ENCODE data around the gene NLGN3. TPM values are rescaled to one million over a fixed set of nuclear protein-coding genes. Genes with fewer than 3 reads are reported as not detected.

Gene NLGN3
- polyA plus RNA-seq, 1 donor from 2014 or later, result 11.7 TPM

DNA sequence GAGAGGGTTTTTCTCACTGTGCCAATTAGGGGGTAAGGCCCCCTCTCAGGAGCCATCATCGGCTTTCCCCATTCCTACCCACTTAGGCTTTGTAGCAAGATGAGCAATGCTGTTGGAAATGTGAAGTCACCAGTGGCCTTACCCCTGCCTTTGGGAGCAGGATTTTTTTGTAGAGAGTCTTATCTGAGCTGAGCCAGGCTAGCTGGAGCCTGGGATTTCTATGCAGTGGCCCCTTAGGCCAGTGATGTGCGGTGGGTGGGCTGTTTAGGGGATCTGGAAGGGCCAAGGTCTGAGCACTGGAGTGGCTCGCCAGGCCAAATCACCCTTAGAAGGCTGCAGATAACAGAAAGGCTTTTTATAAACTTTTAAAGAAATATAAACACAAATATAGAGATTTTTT is 42.3 kb upstream of the NLGN3 start:
- Histone ChIP-seq H3K4me2 (ENCODE audit: low read length) (no peak overlapping the region), H3K9me3 (ENCODE audit: low read length) (no peaks in the 10 kb centered on the region), H3K36me3 (ENCODE audit: insufficient read depth, low read length) (no peaks in the 10 kb centered on the region), H3K4me3 (ENCODE audit: low read length) (no peak overlapping the region), H3K9ac (ENCODE audit: low read length) (no peak overlapping the region), H4K20me1 (ENCODE audit: insufficient read depth) (no peaks in the 10 kb centered on the region), H2AFZ (ENCODE audit: low read depth, low read length) (no peak overlapping the region), H3K9me2 (ENCODE audit: insufficient read depth, low read length) (no peaks in the 10 kb centered on the region), H3K79me2 (replicated peaks; ENCODE audit: insufficient read depth, low read length) (no peaks in the 10 kb centered on the region), H3K27me3 (ENCODE audit: insufficient read depth, low read depth, low read length) (no peaks in the 10 kb centered on the region), H3F3A (ENCODE audit: insufficient read depth, low read length, poor library complexity, severe bottlenecking) (no peaks in the 10 kb centered on the region), H3K27ac (ENCODE audit: low read length) (no peak overlapping the region)
- TF ChIP-seq EZH2 (IDR thresholded peaks at IDR 0.05; ENCODE audit: borderline replicate concordance, insufficient read depth, low read length, poor library complexity, severe bottlenecking), result no peak
- no peak for TF ChIP-seq POLR2AphosphoS5 (IDR thresholded peaks at IDR 0.05)
- no peak for TF ChIP-seq TAF1 (IDR thresholded peaks at IDR 0.05; ENCODE audit: low read depth)

DNA sequence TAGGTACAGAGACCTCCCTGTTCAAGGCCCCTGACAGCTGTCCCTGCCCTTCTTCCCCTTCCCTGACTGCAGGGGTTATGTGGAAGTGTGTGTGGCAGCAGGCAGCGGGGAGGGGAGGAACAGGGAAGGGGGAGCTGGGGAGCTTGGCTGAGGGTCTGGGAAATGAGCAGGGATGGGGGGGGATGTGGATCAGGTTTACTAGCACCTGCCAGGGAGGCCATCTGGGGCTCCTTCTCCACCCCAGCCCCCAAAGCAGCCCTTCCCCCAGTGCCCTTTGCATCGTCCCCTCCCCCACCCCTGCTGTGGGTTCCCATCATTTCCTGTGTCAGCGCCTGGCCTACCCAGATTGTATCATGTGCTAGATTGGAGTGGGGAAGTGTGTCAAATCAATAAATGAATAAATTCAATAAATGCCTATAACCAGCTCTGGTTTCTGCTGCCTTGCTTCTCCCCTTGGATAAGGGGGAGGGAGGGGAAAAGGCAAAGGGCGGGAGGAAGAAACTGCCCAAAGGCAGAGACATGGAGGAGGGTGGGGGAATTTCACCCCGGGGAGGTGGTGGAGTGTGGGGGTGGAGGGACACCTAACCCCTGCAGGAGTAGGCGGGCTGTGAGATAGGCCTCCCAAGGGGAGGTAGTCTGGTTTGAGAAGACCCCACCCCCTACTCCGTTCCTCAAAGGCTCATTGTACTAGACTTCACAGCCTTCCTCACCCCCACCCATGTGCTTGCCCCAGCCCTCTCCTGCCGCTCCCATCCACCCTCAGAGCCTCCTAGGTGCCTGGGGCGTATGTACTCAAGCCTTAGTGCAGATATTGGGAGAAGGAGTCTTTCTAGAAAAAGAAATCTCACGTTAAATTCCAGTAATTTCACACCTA is 41.3 kb upstream of the NLGN3 start:
- Histone ChIP-seq H3F3A (ENCODE audit: insufficient read depth, low read length, poor library complexity, severe bottlenecking) (no peaks in the 10 kb centered on the region), H3K9me3 (ENCODE audit: low read length) (no peaks in the 10 kb centered on the region), H3K79me2 (replicated peaks; ENCODE audit: insufficient read depth, low read length) (no peaks in the 10 kb centered on the region), H3K36me3 (ENCODE audit: insufficient read depth, low read length) (no peaks in the 10 kb centered on the region), H3K9me2 (ENCODE audit: insufficient read depth, low read length) (no peaks in the 10 kb centered on the region), H3K4me3 (ENCODE audit: low read length) (no peak overlapping the region), H3K9ac (ENCODE audit: low read length) (peak overlapping the region; percentile 16), H3K27ac (ENCODE audit: low read length) (peak overlapping the region; percentile 20), H2AFZ (ENCODE audit: low read depth, low read length) (no peak overlapping the region), H3K27me3 (ENCODE audit: insufficient read depth, low read depth, low read length) (no peaks in the 10 kb centered on the region), H3K4me2 (ENCODE audit: low read length) (no peak overlapping the region), H4K20me1 (ENCODE audit: insufficient read depth) (no peaks in the 10 kb centered on the region)
- TF ChIP-seq EP300 (conservative IDR thresholded peaks at IDR 0.05; ENCODE audit: poor library complexity, severe bottlenecking) (no peak), EZH2 (IDR thresholded peaks at IDR 0.05; ENCODE audit: borderline replicate concordance, insufficient read depth, low read length, poor library complexity, severe bottlenecking) (no peak), RAD21 (conservative IDR thresholded peaks at IDR 0.05) (no peak), POLR2AphosphoS5 (IDR thresholded peaks at IDR 0.05) (no peak)

DNA sequence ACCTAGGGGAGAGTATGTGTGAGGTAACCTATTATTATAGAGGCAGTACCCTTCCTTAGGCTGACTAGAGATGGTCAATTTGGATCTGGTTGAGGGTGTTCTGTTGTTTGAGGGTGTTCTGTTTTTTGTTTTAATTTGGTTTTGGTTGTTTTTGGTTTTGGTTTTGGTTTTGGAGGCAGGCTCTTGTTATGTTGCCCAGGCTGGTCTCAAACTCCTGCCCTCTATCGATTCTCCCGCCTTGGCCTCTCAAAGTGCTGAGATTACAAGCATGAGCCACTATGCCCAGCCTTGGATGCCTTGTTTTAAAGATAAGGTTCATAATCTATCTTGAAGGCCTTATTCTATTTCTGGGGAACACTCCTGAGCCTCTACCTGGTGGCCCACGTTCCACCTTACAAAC is 39.0 kb upstream of the NLGN3 start:
- Histone ChIP-seq H3K9ac (ENCODE audit: low read length) (no peak overlapping the region), H3K27ac (ENCODE audit: low read length) (no peak overlapping the region), H3K27me3 (ENCODE audit: insufficient read depth, low read depth, low read length) (no peaks in the 10 kb centered on the region), H3K9me2 (ENCODE audit: insufficient read depth, low read length) (no peaks in the 10 kb centered on the region), H3K9me3 (ENCODE audit: low read length) (no peaks in the 10 kb centered on the region), H3K4me3 (ENCODE audit: low read length) (no peak overlapping the region), H4K20me1 (ENCODE audit: insufficient read depth) (no peaks in the 10 kb centered on the region), H3K36me3 (ENCODE audit: insufficient read depth, low read length) (no peaks in the 10 kb centered on the region), H2AFZ (ENCODE audit: low read depth, low read length) (no peak overlapping the region), H3K79me2 (replicated peaks; ENCODE audit: insufficient read depth, low read length) (no peaks in the 10 kb centered on the region), H3F3A (ENCODE audit: insufficient read depth, low read length, poor library complexity, severe bottlenecking) (no peaks in the 10 kb centered on the region), H3K4me2 (ENCODE audit: low read length) (no peak overlapping the region)
- no peak for TF ChIP-seq EP300 (conservative IDR thresholded peaks at IDR 0.05; ENCODE audit: poor library complexity, severe bottlenecking)
- TF ChIP-seq, protein P1, sequence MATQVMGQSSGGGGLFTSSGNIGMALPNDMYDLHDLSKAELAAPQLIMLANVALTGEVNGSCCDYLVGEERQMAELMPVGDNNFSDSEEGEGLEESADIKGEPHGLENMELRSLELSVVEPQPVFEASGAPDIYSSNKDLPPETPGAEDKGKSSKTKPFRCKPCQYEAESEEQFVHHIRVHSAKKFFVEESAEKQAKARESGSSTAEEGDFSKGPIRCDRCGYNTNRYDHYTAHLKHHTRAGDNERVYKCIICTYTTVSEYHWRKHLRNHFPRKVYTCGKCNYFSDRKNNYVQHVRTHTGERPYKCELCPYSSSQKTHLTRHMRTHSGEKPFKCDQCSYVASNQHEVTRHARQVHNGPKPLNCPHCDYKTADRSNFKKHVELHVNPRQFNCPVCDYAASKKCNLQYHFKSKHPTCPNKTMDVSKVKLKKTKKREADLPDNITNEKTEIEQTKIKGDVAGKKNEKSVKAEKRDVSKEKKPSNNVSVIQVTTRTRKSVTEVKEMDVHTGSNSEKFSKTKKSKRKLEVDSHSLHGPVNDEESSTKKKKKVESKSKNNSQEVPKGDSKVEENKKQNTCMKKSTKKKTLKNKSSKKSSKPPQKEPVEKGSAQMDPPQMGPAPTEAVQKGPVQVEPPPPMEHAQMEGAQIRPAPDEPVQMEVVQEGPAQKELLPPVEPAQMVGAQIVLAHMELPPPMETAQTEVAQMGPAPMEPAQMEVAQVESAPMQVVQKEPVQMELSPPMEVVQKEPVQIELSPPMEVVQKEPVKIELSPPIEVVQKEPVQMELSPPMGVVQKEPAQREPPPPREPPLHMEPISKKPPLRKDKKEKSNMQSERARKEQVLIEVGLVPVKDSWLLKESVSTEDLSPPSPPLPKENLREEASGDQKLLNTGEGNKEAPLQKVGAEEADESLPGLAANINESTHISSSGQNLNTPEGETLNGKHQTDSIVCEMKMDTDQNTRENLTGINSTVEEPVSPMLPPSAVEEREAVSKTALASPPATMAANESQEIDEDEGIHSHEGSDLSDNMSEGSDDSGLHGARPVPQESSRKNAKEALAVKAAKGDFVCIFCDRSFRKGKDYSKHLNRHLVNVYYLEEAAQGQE (IDR thresholded peaks at IDR 0.05; ENCODE audit: borderline replicate concordance), result no peak
- no peak for TF ChIP-seq EZH2 (IDR thresholded peaks at IDR 0.05; ENCODE audit: borderline replicate concordance, insufficient read depth, low read length, poor library complexity, severe bottlenecking)
- no peak for TF ChIP-seq MXI1 (conservative IDR thresholded peaks at IDR 0.05; ENCODE audit: poor library complexity, severe bottlenecking)
- no peak for TF ChIP-seq POLR2AphosphoS5 (IDR thresholded peaks at IDR 0.05)
- TF ChIP-seq TAF1 (IDR thresholded peaks at IDR 0.05; ENCODE audit: low read depth), result no peak
- TF ChIP-seq RAD21 (conservative IDR thresholded peaks at IDR 0.05), result no peak
- TF ChIP-seq, protein P2, sequence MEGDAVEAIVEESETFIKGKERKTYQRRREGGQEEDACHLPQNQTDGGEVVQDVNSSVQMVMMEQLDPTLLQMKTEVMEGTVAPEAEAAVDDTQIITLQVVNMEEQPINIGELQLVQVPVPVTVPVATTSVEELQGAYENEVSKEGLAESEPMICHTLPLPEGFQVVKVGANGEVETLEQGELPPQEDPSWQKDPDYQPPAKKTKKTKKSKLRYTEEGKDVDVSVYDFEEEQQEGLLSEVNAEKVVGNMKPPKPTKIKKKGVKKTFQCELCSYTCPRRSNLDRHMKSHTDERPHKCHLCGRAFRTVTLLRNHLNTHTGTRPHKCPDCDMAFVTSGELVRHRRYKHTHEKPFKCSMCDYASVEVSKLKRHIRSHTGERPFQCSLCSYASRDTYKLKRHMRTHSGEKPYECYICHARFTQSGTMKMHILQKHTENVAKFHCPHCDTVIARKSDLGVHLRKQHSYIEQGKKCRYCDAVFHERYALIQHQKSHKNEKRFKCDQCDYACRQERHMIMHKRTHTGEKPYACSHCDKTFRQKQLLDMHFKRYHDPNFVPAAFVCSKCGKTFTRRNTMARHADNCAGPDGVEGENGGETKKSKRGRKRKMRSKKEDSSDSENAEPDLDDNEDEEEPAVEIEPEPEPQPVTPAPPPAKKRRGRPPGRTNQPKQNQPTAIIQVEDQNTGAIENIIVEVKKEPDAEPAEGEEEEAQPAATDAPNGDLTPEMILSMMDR (IDR thresholded peaks at IDR 0.05; ENCODE audit: poor library complexity, severe bottlenecking), result no peak
- no peak for TF ChIP-seq SMC3 (conservative IDR thresholded peaks at IDR 0.05; ENCODE audit: poor library complexity)

Data from neural cell (in vitro differentiated cells).